Inflammatory macrophage treated with lipopolysaccharide for 4 hours (primary cell): ENCODE results near the gene SHISA5.

Source experiments
- DNase-seq: peaks from one replicate; pipeline ENCODE4 v3.0.0-alpha.2; 2020

Gene SHISA5

GRCh38 chr3:48429317-48429959, 74.5 kb downstream of the SHISA5 start:
- peak; percentile 21 for DNase-seq

GRCh38 chr3:48428572-48429316, 75.2 kb downstream of the SHISA5 start:
- DNase-seq: no peak

GRCh38 chr3:48428088-48428571, 75.8 kb downstream of the SHISA5 start:
- no peak for DNase-seq

GRCh38 chr3:48427630-48427962, 76.4 kb downstream of the SHISA5 start:
- no peak for DNase-seq

- no peak for DNase-seq
These were observed 76.9 kb downstream of the SHISA5 start for GRCh38 chr3:48426944-48427629.

- no peak for DNase-seq
These were observed 77.5 kb downstream of the SHISA5 start for GRCh38 chr3:48426401-48426909.

GRCh38 chr3:48425281-48425812, 78.6 kb downstream of the SHISA5 start:
- DNase-seq: no peak

- no peak for DNase-seq
These were observed 79.9 kb downstream of the SHISA5 start for GRCh38 chr3:48423883-48424695.

- no peak for DNase-seq
These were observed 80.6 kb downstream of the SHISA5 start for GRCh38 chr3:48423241-48423882.

GRCh38 chr3:48422681-48423080, 81.3 kb downstream of the SHISA5 start:
- DNase-seq: no peak

- DNase-seq: no peak
These were observed 81.7 kb downstream of the SHISA5 start for GRCh38 chr3:48422272-48422671.

- no peak for DNase-seq
These were observed 83.4 kb downstream of the SHISA5 start for GRCh38 chr3:48420561-48420960.

GRCh38 chr3:48419597-48419996, 84.4 kb downstream of the SHISA5 start:
- no peak for DNase-seq

- no peak for DNase-seq
These were observed 84.8 kb downstream of the SHISA5 start for GRCh38 chr3:48419149-48419548.

GRCh38 chr3:48418651-48419050, 85.3 kb downstream of the SHISA5 start:
- DNase-seq: no peak

GRCh38 chr3:48418140-48418539, 85.8 kb downstream of the SHISA5 start:
- no peak for DNase-seq
